A549 (cell line): ENCODE data around the gene CMTM2. TPM values are rescaled to one million over a fixed set of nuclear protein-coding genes. Genes with fewer than 3 reads are reported as not detected.
"Not testable (repeated sequence)": the region's sequence is repeated elsewhere in the genome, so short reads cannot be mapped to it uniquely, and the experiment has no call there.

Source experiments
- ATAC-seq, 2 experiments: fragments of 200-7000 bp in 1 of 2; fragments of >200 bp in 1 of 2; cut with Nextera tagmentation in 1 of 2; cut with Tn5 transposase in 1 of 2; 3 replicates each; pipeline versions ENCODE4 v1.8.0 to v1.9.1; 2018 to 2020; ENCODE audit warnings: mild to moderate bottlenecking in 1 of 2, moderate library complexity in 1 of 2
- CTCF ChIA-PET: fragments of 300-600 bp; sonication (Branson Sonifier 250); formaldehyde crosslinking; extraction: SDS; loops from one replicate; lab custom pipeline; 2021; ENCODE audit warnings: antibody characterized with exemption, inconsistent platforms; lab: Yijun Ruan, JAX
- POLR2A ChIA-PET: fragments of 350-600 bp; formaldehyde crosslinking; extraction: SDS; loops from one replicate; lab custom pipeline; 2021; ENCODE audit warnings: antibody characterized with exemption, inconsistent platforms; lab: Yijun Ruan, JAX
- DNase-seq, 2 experiments: peaks; one replicate each; pipeline versions ENCODE4 v3.0.0 to v3.0.0-alpha.2; 2011 to 2016; ENCODE audit warnings: low read depth in 1 of 2, low spot score in 1 of 2
- FAIRE-seq: peaks from 2 replicates; lab custom pipeline; 2011; peaks lifted over from hg19 to GRCh38; lab: Jason Lieb, UNC
- H3K27ac ChIP-seq, 2 experiments: fragments of >200 bp; sonication (Bioruptor Twin); formaldehyde crosslinking; 3 replicates each; pipeline ENCODE4 v1.5.1; 2016 to 2017
- H3K4me1 ChIP-seq: fragments of >200 bp; sonication (Bioruptor Twin); formaldehyde crosslinking; 3 replicates; pipeline ENCODE4 v1.6.1; 2016
- H3K4me2 ChIP-seq: fragments of >200 bp; sonication (Bioruptor Twin); formaldehyde crosslinking; 3 replicates; pipeline ENCODE4 v1.6.1; 2016
- H3K4me3 ChIP-seq: fragments of >200 bp; sonication (Bioruptor Twin); formaldehyde crosslinking; 3 replicates; pipeline ENCODE4 v1.5.1; 2016
- H3K9me3 ChIP-seq: fragments of >200 bp; sonication (Bioruptor Twin); formaldehyde crosslinking; 3 replicates; pipeline ENCODE4 v1.6.1; 2016
- CHD2 ChIP-seq: fragments of 150-350 bp; IDR thresholded peaks from 2 replicates; pipeline ENCODE4 v1.6.1; 2014; ENCODE audit warnings: low read length; ENCODE audit not compliant: partially characterized antibody
- ESRRA ChIP-seq: fragments of 150-350 bp; IDR thresholded peaks from 2 replicates; pipeline ENCODE4 v1.6.1; 2014; ENCODE audit warnings: mild to moderate bottlenecking, low read length, borderline replicate concordance
- JUNB ChIP-seq: fragments of >200 bp; sonication (Bioruptor Twin); formaldehyde crosslinking; IDR thresholded peaks from 2 replicates; pipeline ENCODE4 v1.6.1; 2016
- KDM1A ChIP-seq: fragments of 200-600 bp; sonication (generic); IDR thresholded peaks from 2 replicates; pipeline ENCODE4 v1.6.1; 2016; ENCODE audit warnings: low read depth, mild to moderate bottlenecking
- KDM5A ChIP-seq: fragments of 200-600 bp; sonication (generic); IDR thresholded peaks from 2 replicates; pipeline ENCODE4 v1.6.1; 2016; ENCODE audit warnings: antibody characterized with exemption, mild to moderate bottlenecking
- MAFK ChIP-seq: fragments of 450-650 bp; IDR thresholded peaks from 2 replicates; pipeline ENCODE4 v1.6.1; 2014; ENCODE audit not compliant: partially characterized antibody
- MYC ChIP-seq: IDR thresholded peaks from 2 replicates; pipeline ENCODE4 v1.6.1; 2012; ENCODE audit warnings: mild to moderate bottlenecking, inconsistent platforms, low read length, improper control_type of control experiment, borderline replicate concordance
- NFE2L2 ChIP-seq: fragments of 150-350 bp; conservative IDR thresholded peaks from 2 replicates; pipeline ENCODE4 v1.6.1; 2014; ENCODE audit warnings: low read length
- NR3C1 ChIP-seq: fragments of >200 bp; sonication (Bioruptor Twin); formaldehyde crosslinking; IDR thresholded peaks from 3 replicates; pipeline ENCODE4 v1.6.1; 2017
- RNF2 ChIP-seq: fragments of 200-600 bp; sonication (generic); IDR thresholded peaks from 2 replicates; pipeline ENCODE4 v1.6.1; 2016; ENCODE audit warnings: low read depth, mild to moderate bottlenecking, antibody characterized with exemption, moderate library complexity, borderline replicate concordance
- SREBF2 ChIP-seq: fragments of 450-650 bp; IDR thresholded peaks from 2 replicates; pipeline ENCODE4 v1.6.1; 2014; ENCODE audit warnings: mild to moderate bottlenecking, moderate library complexity
- ZFP36 ChIP-seq: fragments of 450-650 bp; IDR thresholded peaks from 2 replicates; pipeline ENCODE4 v1.6.1; 2014; ENCODE audit warnings: borderline replicate concordance; ENCODE audit not compliant: partially characterized antibody
- ZSCAN20 ChIP-seq: fragments of 250-450 bp; sonication (Bioruptor Pico); IDR thresholded peaks from 2 replicates; pipeline ENCODE4 v1.8.0; 2022; ENCODE audit warnings: mild to moderate bottlenecking, moderate library complexity
- WGBS: methylation state at CpG from one replicate; pipeline ENCODE4 v1.1.6; 2017; ENCODE audit errors: missing lambda C conversion rate; 5-methylcytosine and 5-hydroxymethylcytosine counted together
- polyA plus RNA-seq, 4 experiments: library from polyadenylated mRNA; depleted of rRNA in 3 of 4; stranded (reverse); fragments of >200 nt; fragmentation: RNase III in 1 of 4; extraction: RNeasy Plus Mini Kit Qiagen cat#74134 plus additional on column Dnase treatment in 1 of 4; gene quantifications; 2 replicates in 3 of 4; 3 replicates in 1 of 4; pipeline ENCODE4 v1.2.3, GENCODE V29; 2011 to 2017
- TF ChIP-seq, protein P1 (sequence below): fragments of >200 bp; sonication (Bioruptor Twin); formaldehyde crosslinking; IDR thresholded peaks from 3 replicates; pipeline ENCODE4 v1.5.1; 2016

The CMTM2 gene
- polyA plus RNA-seq, 2 of the 4 experiments (the other 2 are of a cell fraction) = 0.15 TPM; not detected in 1

DNA sequence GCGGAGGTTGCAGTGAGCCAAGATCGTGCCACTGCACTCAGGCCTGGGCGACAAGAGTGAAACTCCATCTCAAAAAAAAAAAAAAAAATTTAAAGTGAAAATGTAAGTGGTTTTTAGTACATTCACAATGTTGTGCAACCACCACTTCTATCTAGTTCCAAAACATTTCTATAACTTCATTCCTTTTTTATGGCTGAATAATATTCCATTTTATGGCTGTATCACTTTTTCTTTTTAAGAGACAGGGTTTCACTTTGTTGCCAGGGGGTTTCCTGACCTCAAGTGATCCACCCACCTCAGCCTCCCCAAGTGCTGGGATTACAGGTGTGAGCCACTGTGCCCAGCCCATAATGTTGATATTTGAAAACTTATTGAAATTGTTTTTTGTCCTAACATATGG is 13.6 kb downstream of the CMTM2 start:
- no peak overlapping the region for H3K27ac ChIP-seq
- H3K9me3 ChIP-seq = no peaks in the 10 kb centered on the region
- DNase-seq = no peak
- H3K4me3 ChIP-seq = no peak overlapping the region
- CTCF ChIA-PET = interaction anchor here (0.8 to 1.4 kb wide), 3 partner anchors 9 to 185 kb away, joined by 3 read pairs; no protein-coding TSS in a partner anchor
- H3K4me2 ChIP-seq = no peak overlapping the region
- TF ChIP-seq JUNB (no peak), KDM5A (no peak), MAFK (no peak), NR3C1 (no peak)
- TF ChIP-seq, all 56 proteins: peak for 0
- 96% methylated on average over 3 of the region's 3 CpGs for WGBS
- POLR2A ChIA-PET = no interaction called here
- no peak for ATAC-seq
- no peak for FAIRE-seq
- no peaks in the 10 kb centered on the region for H3K4me1 ChIP-seq

DNA sequence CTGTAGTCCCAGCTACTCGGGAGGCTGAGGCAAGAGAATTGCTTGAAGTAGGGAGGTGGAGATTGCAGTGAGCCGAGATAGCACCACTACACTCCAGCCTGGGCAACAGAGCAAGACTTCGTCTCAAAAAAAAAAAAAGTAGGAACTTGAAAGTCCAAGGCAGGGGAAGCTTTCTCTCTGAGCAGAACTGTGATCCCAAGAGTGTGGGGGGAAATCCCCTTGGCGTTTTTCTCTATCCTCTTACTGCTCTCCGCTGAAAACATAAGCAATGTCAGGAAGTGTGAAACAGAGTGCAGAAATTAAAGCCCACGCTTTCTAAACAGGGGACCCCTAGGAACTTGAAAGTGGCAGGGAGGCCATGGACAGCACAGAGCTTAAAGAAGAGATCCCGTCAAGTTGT is 15.5 kb downstream of the CMTM2 start:
- 68% methylated on average over 7 of the region's 7 CpGs for WGBS
- Histone ChIP-seq H3K27ac (no peak overlapping the region), H3K9me3 (no peaks in the 10 kb centered on the region), H3K4me1 (no peaks in the 10 kb centered on the region), H3K4me2 (no peak overlapping the region), H3K4me3 (no peak overlapping the region)
- ChIA-PET POLR2A (no interaction called here), CTCF (interaction anchor here (0.6 to 1.3 kb wide), 4 partner anchors 13 to 224 kb away, joined by 3 to 4 read pairs (median 3); no protein-coding TSS in a partner anchor)
- no peak for TF ChIP-seq MYC
- ATAC-seq (no peak), DNase-seq (no peak), FAIRE-seq (no peak)

DNA sequence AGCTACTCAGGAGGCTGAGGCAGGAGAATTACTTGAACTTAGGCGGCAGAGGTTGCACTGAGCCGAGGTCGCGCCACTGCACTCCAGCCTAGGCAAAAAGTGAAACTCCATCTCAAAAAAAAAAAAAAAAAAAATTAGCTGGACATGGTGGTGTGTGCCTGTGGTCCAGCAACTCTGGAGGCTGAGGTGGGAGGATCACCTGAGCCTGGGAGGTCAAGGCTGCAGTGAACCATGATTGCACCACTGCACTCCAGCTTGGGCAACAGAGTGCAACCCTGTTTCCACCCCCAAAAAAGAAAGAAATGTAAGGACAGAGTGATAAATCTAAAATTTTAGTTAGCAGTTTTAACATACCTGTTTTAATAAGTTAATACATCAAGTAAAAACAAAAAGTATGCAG is 17.3 kb downstream of the CMTM2 start:
- not testable (repeated sequence) for FAIRE-seq, H3K4me1 ChIP-seq, H3K9me3 ChIP-seq, H3K4me2 ChIP-seq, ATAC-seq, H3K4me3 ChIP-seq, H3K27ac ChIP-seq, DNase-seq
- ChIA-PET CTCF (interaction anchor here (2.2 to 3.4 kb wide), 2 partner anchors 11 to 271 kb away, joined by 8 to 19 read pairs; no protein-coding TSS in a partner anchor), POLR2A (interaction anchor here (0.7 kb wide), 3 partner anchors 16 to 563 kb away, joined by 4 to 5 read pairs (median 4); partner anchors contain the start of gene TRADD)
- WGBS = 93% methylated on average over 4 of the region's 4 CpGs

DNA sequence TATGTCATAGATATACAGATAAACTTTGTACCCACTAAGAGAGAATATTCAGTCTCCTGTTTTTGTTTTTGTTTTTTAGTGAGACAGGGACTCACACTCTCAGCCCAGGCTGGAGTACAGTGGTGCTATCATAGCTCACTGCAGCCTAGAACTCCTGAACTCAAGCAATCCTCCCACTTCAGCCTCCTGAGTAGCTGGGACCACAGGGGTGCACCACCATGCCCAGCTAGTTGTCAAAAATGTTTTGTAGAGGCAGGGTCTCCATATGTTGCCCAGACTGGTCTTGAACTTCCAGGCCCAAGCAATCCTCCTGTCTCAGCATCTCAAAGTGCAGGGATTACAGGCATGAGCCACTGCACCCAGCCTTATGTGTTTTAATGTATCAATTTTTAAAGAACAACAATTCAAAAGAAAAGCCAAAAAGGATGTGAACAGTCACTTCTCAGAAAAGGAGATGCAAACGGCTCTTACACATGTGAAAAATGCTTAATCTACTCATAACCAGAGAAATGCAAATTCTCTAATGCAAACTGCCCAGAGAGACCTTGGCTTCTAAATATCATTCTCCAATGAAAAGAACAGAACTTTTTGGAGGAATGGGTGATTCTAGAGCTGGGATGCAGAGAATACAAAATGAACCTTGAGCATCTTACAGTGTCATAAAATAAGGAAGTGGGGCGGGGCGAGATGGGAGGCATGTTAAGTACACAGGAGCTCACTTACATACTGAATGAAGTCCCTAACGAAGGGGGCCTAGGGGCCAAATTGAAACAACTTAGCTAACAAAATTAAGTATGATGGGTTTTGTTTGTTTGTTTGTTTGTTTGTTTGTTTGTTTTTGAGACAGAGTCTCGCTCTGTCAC is 18.0 kb downstream of the CMTM2 start:
- ATAC-seq = no peak

DNA sequence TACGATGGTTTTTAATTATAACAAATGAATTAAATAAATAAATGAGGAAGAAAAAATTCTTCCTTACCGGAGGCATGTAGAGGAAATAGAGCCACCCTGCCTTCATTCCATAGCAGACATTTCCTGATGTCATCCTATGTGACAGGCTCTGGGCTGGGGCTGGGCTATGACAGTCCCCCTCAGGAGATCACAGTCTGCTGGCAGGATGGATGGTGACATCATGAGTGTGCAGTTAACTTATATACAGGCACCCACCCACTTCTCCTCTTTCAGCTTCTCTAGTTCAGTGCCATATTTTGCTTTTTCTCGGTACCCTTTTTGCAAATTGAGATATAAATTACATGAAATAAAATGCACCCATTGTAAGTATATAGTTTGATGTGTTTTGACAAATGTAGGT is 18.8 kb downstream of the CMTM2 start:
- 85% methylated on average over 3 of the region's 3 CpGs for WGBS
- no peaks in the 10 kb centered on the region; the same call in 2 of the 3 replicates for H3K4me1 ChIP-seq
- no peak overlapping the region for H3K4me2 ChIP-seq
- DNase-seq (no peak), FAIRE-seq (no peak), ATAC-seq (no peak)
- TF ChIP-seq SREBF2 = no peak
- TF ChIP-seq ESRRA = no peak
- TF ChIP-seq ZFP36 = no peak
- TF ChIP-seq KDM1A = no peak
- no peak for TF ChIP-seq NFE2L2
- no peak for TF ChIP-seq MAFK
- TF ChIP-seq, protein P1, sequence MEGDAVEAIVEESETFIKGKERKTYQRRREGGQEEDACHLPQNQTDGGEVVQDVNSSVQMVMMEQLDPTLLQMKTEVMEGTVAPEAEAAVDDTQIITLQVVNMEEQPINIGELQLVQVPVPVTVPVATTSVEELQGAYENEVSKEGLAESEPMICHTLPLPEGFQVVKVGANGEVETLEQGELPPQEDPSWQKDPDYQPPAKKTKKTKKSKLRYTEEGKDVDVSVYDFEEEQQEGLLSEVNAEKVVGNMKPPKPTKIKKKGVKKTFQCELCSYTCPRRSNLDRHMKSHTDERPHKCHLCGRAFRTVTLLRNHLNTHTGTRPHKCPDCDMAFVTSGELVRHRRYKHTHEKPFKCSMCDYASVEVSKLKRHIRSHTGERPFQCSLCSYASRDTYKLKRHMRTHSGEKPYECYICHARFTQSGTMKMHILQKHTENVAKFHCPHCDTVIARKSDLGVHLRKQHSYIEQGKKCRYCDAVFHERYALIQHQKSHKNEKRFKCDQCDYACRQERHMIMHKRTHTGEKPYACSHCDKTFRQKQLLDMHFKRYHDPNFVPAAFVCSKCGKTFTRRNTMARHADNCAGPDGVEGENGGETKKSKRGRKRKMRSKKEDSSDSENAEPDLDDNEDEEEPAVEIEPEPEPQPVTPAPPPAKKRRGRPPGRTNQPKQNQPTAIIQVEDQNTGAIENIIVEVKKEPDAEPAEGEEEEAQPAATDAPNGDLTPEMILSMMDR = no peak
- TF ChIP-seq ZSCAN20 (CRISPR knock-in tag) = no peak
- TF ChIP-seq RNF2 = no peak
- H3K4me3 ChIP-seq = no peak overlapping the region
- ChIA-PET POLR2A (interaction anchor here (0.8 kb wide), 1 partner anchor 46 kb away, joined by 3 read pairs; the partner anchor contains the start of gene CKLF), CTCF (interaction anchor here (1.0 to 3.4 kb wide), 5 partner anchors 10 to 35 kb away, joined by 3 to 19 read pairs (median 5); no protein-coding TSS in a partner anchor)
- H3K27ac ChIP-seq = no peak overlapping the region
- no peaks in the 10 kb centered on the region for H3K9me3 ChIP-seq

More for the DNA sequence above, 18.0 kb downstream of the CMTM2 start:
- Histone ChIP-seq H3K9me3 (no peaks in the 10 kb centered on the region), H3K4me1 (no peaks in the 10 kb centered on the region), H3K4me2 (no peak overlapping the region), H3K4me3 (no peak overlapping the region), H3K27ac (no peak overlapping the region)
- DNase-seq (no peak), FAIRE-seq (no peak)
- 73% methylated on average over 5 of the region's 5 CpGs for WGBS
- no peak for TF ChIP-seq ZFP36
- no peak for TF ChIP-seq NFE2L2
- no peak for TF ChIP-seq CHD2
- TF ChIP-seq, all 56 proteins: peak for 0
- CTCF ChIA-PET = interaction anchor here (0.9 to 3.4 kb wide), 7 partner anchors 10 to 270 kb away, joined by 3 to 19 read pairs (median 5); no protein-coding TSS in a partner anchor
- POLR2A ChIA-PET = interaction anchor here (0.8 kb wide), 1 partner anchor 45 kb away, joined by 3 read pairs; the partner anchor contains the start of gene CKLF
